HepG2 (cell line): ENCODE measurements around the gene CDKN1C. TPM values are rescaled to one million over a fixed set of nuclear protein-coding genes. Genes with fewer than 3 reads are reported as not detected.

Experiments used
- ATAC-seq: fragments of 200-7000 bp; cut with Tn5 transposase; 3 replicates; pipeline ENCODE4 v1.9.1; 2020; ENCODE audit warnings: mild to moderate bottlenecking, moderate library complexity
- BruUV-seq: library from RNA; stranded (reverse); fragments of 400-500 nt; replicated peaks from 2 replicates; lab custom pipeline; 2021; lab: Mats Ljungman, UMichigan
- CTCF ChIA-PET: fragments of 300-600 bp; formaldehyde crosslinking; extraction: SDS; loops from one replicate; lab custom pipeline; 2021; ENCODE audit warnings: low total read pairs, inconsistent platforms, low intra/inter-chr PET ratio; lab: Yijun Ruan, JAX
- POLR2A ChIA-PET: fragments of 350-600 bp; sonication (Branson Sonifier 250); formaldehyde crosslinking; loops from one replicate; lab custom pipeline; 2020; ENCODE audit warnings: antibody characterized with exemption, inconsistent platforms; lab: Yijun Ruan, JAX
- DNase-seq: peaks from one replicate; pipeline ENCODE4 v3.0.0-alpha.2; 2015; ENCODE audit warnings: low spot score
- FAIRE-seq: peaks from 3 replicates; lab custom pipeline; 2011; peaks lifted over from hg19 to GRCh38; lab: Jason Lieb, UNC
- H2AFZ ChIP-seq: one replicate; pipeline ENCODE4 v1.6.1; 2011; ENCODE audit warnings: low read length, inconsistent platforms
- H3K27ac ChIP-seq: fragments of 300-600 bp; 3 replicates; pipeline ENCODE4 v1.8.0; 2011; ENCODE audit warnings: mixed run types, mild to moderate bottlenecking, mixed read lengths, low read length, inconsistent platforms; ENCODE audit not compliant: insufficient read depth; ENCODE audit errors: extremely low read length
- H3K27me3 ChIP-seq, 2 experiments: fragments of 200-600 bp in 1 of 2; 2 replicates in 1 of 2; 3 replicates in 1 of 2; pipeline versions ENCODE4 v1.6.0 to v1.8.0; 2011; ENCODE audit warnings: low read length in 2 of 2, mild to moderate bottlenecking in 2 of 2, moderate library complexity in 2 of 2, inconsistent platforms in 1 of 2; ENCODE audit not compliant: insufficient read depth in 2 of 2, control insufficient read depth in 1 of 2
- H3K36me3 ChIP-seq, 2 experiments: fragments of 200-600 bp in 1 of 2; replicated peaks in 1 of 2; 2 replicates in 1 of 2; 3 replicates in 1 of 2; pipeline versions ENCODE4 v1.5.1 to v1.8.0; 2011; ENCODE audit warnings: low read length in 2 of 2, inconsistent platforms in 1 of 2; ENCODE audit not compliant: insufficient read depth in 2 of 2, control insufficient read depth in 1 of 2
- H3K4me1 ChIP-seq: 2 replicates; pipeline ENCODE4 v1.5.1; 2012; ENCODE audit warnings: low read length, inconsistent platforms; ENCODE audit not compliant: insufficient read depth
- H3K4me2 ChIP-seq: 2 replicates; pipeline ENCODE4 v1.6.0; 2011; ENCODE audit warnings: low read depth, low read length, inconsistent platforms
- H3K4me3 ChIP-seq, 3 experiments: fragments of 200-600 bp in 1 of 3; sonication (generic), shearing (Covaris generic) in 1 of 3; replicated peaks in 1 of 3; 2 replicates each; pipeline ENCODE4 v1.5.1; 2011 to 2016; ENCODE audit warnings: low read length in 3 of 3, inconsistent platforms in 2 of 3, low read depth in 2 of 3, mild to moderate bottlenecking in 2 of 3, control low read depth in 1 of 3, mixed read lengths in 1 of 3; ENCODE audit not compliant: insufficient read depth in 1 of 3
- H3K79me2 ChIP-seq: one replicate; pipeline ENCODE4 v1.6.1; 2011; ENCODE audit warnings: low read length, inconsistent platforms; ENCODE audit not compliant: insufficient read depth
- H3K9ac ChIP-seq: 2 replicates; pipeline ENCODE4 v1.6.0; 2011; ENCODE audit warnings: mild to moderate bottlenecking, low read depth, low read length, inconsistent platforms; ENCODE audit not compliant: insufficient read depth
- H3K9me3 ChIP-seq: 2 replicates; pipeline ENCODE4 v1.5.1; 2012; ENCODE audit warnings: mild to moderate bottlenecking, low read length
- H4K20me1 ChIP-seq: 2 replicates; pipeline ENCODE4 v1.6.0; 2011; ENCODE audit warnings: inconsistent platforms, mild to moderate bottlenecking, low read length, moderate library complexity; ENCODE audit not compliant: insufficient read depth
- HDAC1 ChIP-seq: sonication (generic); formaldehyde crosslinking; IDR thresholded peaks from 2 replicates; pipeline ENCODE4 v1.5.1; 2020; ENCODE audit warnings: mild to moderate bottlenecking, missing genetic modification reagents
- TBP ChIP-seq: sonication (generic); formaldehyde crosslinking; IDR thresholded peaks from 2 replicates; pipeline ENCODE4 v1.5.0; 2020; ENCODE audit warnings: missing genetic modification reagents
- YY1 ChIP-seq: IDR thresholded peaks from 2 replicates; pipeline ENCODE4 v1.6.1; 2011; ENCODE audit warnings: low read length, low read depth, moderate library complexity, mild to moderate bottlenecking; ENCODE audit not compliant: insufficient read depth, insufficient replicate concordance
- ZBTB33 ChIP-seq: sonication (generic); formaldehyde crosslinking; IDR thresholded peaks from 2 replicates; pipeline ENCODE4 v1.4.0; 2020; ENCODE audit warnings: missing genetic modification reagents
- ZNF496 ChIP-seq: sonication (generic); formaldehyde crosslinking; IDR thresholded peaks from 2 replicates; pipeline ENCODE4 v1.8.1; 2023; ENCODE audit warnings: mild to moderate bottlenecking, moderate library complexity, missing genetic modification reagents; ENCODE audit not compliant: insufficient replicate concordance
- ZNF703 ChIP-seq: sonication (generic); formaldehyde crosslinking; IDR thresholded peaks from 2 replicates; pipeline ENCODE4 v1.5.1; 2020; ENCODE audit warnings: missing genetic modification reagents, mild to moderate bottlenecking, moderate library complexity, borderline replicate concordance
- WGBS: methylation state at CpG from one replicate; pipeline ENCODE4 v1.1.6; 2017; ENCODE audit warnings: low lambda C conversion rate; 5-methylcytosine and 5-hydroxymethylcytosine counted together
- in situ Hi-C: cut with HindIII; loops from 2 replicates; pipeline ENCODE4 v1.10.0; 2017; ENCODE audit warnings: low pct_unique_long_range_greater_than_20kb; ENCODE audit not compliant: extremely low pct_ligation_motif_present
- intact Hi-C: fragments of 100-400 bp; cut with micrococcal nuclease; formaldehyde crosslinking; loops from one replicate; pipeline ENCODE4 v1.10.0; 2022; ENCODE audit not compliant: unreplicated experiment
- polyA plus RNA-seq, 8 experiments: library from polyadenylated mRNA; depleted of rRNA in 3 of 8; stranded (reverse) in 7 of 8; unstranded in 1 of 8; fragments of >200 nt; fragmentation: Illumina TruSeq in 4 of 8; extraction: Trizol in 4 of 8; gene quantifications; 2 replicates each; pipeline versions ENCODE4 v1.2.1 to v1.2.3, GENCODE V29; 2011 to 2016; ENCODE audit warnings: low read depth in 4 of 8, missing spikeins in 1 of 8, mixed read lengths in 1 of 8; ENCODE audit not compliant: insufficient read depth in 1 of 8
- total RNA-seq, 5 experiments: library from RNA; depleted of rRNA; stranded (reverse); fragments of >200 nt; fragmentation: Illumina TruSeq; extraction: Trizol; gene quantifications; 2 replicates each; pipeline ENCODE4 v1.2.3, GENCODE V29; 2016; ENCODE audit warnings: low read depth in 1 of 5

Gene CDKN1C
- total and polyA plus RNA-seq, 2 of the 13 experiments (the other 11 are each of a cell fraction or from before 2014, with no cell fraction given), result not detected

GRCh38 chr11:2838091-2838490 lies 47.5 kb downstream of the CDKN1C start:
- no peak for ATAC-seq
- no TSS peak for BruUV-seq
- Histone ChIP-seq H3K9me3 (no peaks in the 10 kb centered on the region), H3K27ac (no peak overlapping the region), H3K36me3 (no peaks in the 10 kb centered on the region), H3K27me3 (peaks cover 8 to 86% of the 10 kb centered on the region in 2 experiments; a peak in 4 of 5 replicates), H3K9ac (no peak overlapping the region), H2AFZ (no peak overlapping the region)
- POLR2A ChIA-PET, result no interaction called here
- TF ChIP-seq YY1 (no peak), HDAC1 (CRISPR knock-in tag) (no peak), ZNF496 (CRISPR knock-in tag) (no peak), ZBTB33 (CRISPR knock-in tag) (no peak), TBP (CRISPR knock-in tag) (no peak), ZNF703 (CRISPR knock-in tag) (no peak)
- TF ChIP-seq, all 625 proteins: peak for 0
- H3K4me1 ChIP-seq, result peaks cover 45% of the 10 kb centered on the region
- H3K4me3 ChIP-seq, result no peak overlapping the region
- 60% methylated on average over 11 of the region's 11 CpGs for WGBS
- CTCF ChIA-PET, result no interaction called here
- in situ Hi-C loops (no loop called here), intact Hi-C loops (no loop called here)
- no peaks in the 10 kb centered on the region for H3K79me2 ChIP-seq
- no peak for FAIRE-seq
- DNase-seq, result no peak
- 0 out of 2 replicates have a peak, but pooled peaks cover 3% of the 10 kb centered on the region for H4K20me1 ChIP-seq
- H3K4me2 ChIP-seq, result peak overlapping the region; percentile 72; the same call in 1 of the 2 replicates
